ENCODE results near the gene PLAAT5. TPM values are rescaled to one million over a fixed set of nuclear protein-coding genes. Genes with fewer than 3 reads are reported as not detected.

Gene PLAAT5
- total RNA-seq, 1 experiment from 2014 or later, result not detected

DNA sequence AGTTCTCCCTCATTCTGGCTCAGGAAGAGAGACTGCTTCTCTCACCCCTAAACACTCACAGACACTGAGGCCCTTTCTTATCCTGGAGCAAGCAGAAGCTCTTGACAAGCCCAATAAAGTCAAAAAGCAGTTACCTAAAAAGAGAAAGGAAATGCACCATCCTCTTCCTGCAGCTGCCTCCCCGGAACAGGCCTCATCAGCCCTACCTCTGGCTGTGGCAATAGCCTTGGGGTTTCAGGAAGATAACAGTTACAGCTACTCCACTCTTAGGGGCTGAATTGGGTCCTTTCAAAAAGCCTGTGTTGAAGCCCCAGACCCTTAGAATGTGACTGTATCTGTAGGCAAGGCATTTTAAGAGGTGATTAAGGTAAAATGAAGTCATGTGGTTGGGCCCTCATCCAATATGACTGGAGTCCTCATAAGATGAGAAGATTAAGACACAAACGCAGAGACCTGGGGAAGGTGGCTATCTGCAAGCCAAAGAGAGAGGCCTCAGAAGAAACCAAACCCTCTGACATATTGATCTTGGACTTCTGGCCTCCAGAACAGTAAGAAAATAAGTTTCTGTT is 11.4 kb upstream of the PLAAT5 start:
- no peak for TF ChIP-seq EZH2 (IDR thresholded peaks at IDR 0.05; ENCODE audit: low read depth)
- TF ChIP-seq, protein P1, sequence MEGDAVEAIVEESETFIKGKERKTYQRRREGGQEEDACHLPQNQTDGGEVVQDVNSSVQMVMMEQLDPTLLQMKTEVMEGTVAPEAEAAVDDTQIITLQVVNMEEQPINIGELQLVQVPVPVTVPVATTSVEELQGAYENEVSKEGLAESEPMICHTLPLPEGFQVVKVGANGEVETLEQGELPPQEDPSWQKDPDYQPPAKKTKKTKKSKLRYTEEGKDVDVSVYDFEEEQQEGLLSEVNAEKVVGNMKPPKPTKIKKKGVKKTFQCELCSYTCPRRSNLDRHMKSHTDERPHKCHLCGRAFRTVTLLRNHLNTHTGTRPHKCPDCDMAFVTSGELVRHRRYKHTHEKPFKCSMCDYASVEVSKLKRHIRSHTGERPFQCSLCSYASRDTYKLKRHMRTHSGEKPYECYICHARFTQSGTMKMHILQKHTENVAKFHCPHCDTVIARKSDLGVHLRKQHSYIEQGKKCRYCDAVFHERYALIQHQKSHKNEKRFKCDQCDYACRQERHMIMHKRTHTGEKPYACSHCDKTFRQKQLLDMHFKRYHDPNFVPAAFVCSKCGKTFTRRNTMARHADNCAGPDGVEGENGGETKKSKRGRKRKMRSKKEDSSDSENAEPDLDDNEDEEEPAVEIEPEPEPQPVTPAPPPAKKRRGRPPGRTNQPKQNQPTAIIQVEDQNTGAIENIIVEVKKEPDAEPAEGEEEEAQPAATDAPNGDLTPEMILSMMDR (conservative IDR thresholded peaks at IDR 0.05), result no peak
- Histone ChIP-seq H3K4me2 (no peak overlapping the region), H3K36me3 (ENCODE audit: low read depth) (no peaks in the 10 kb centered on the region), H3K9me2 (ENCODE audit: insufficient read depth) (no peaks in the 10 kb centered on the region), H3K27ac (no peak overlapping the region), H3K79me2 (ENCODE audit: low read depth) (no peaks in the 10 kb centered on the region), H4K20me1 (ENCODE audit: insufficient read depth) (no peaks in the 10 kb centered on the region), H2AFZ (no peak overlapping the region), H3K4me1 (replicated peaks; ENCODE audit: insufficient read depth) (no peaks in the 10 kb centered on the region), H3K27me3 (ENCODE audit: insufficient read depth, low read depth) (no peaks in the 10 kb centered on the region), H3K4me3 (no peak overlapping the region), H3K9me3 (ENCODE audit: insufficient read depth, low read depth) (peaks cover 14% of the 10 kb centered on the region), H3F3A (ENCODE audit: insufficient read depth, low read depth) (no peaks in the 10 kb centered on the region)
- intact Hi-C loops (cut with micrococcal nuclease; ENCODE audit: unreplicated experiment), result no loop called here
- no TSS peak for BruUV-seq (replicated peaks)
- POLR2A ChIA-PET (ENCODE audit: unreplicated experiment), result no interaction called here
- DNase-seq, result no peak
- CTCF ChIA-PET, result no interaction called here

DNA sequence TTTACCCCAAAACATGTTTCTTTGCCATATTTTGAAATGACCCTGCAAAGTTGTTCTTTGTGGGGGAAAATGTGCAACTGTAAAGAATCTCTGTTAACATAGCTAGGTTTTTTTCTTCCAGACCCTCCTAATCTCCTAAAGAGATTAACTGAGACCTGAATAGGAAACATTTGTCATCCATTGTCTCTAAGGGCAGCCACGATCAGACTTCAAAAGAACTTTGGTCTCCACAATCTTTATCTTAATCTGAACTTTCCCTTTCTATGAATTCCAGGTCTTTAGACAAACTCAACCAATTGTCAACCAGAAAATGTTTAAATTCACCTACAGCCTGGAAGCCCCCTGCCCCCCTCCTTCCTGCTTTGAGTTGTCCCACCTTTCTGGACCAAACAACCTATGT is 10.3 kb upstream of the PLAAT5 start:
- Histone ChIP-seq H3K4me2 (no peak overlapping the region), H4K20me1 (ENCODE audit: insufficient read depth) (no peaks in the 10 kb centered on the region), H3K9me2 (ENCODE audit: insufficient read depth) (no peaks in the 10 kb centered on the region), H3K27ac (no peak overlapping the region), H3K4me1 (replicated peaks; ENCODE audit: insufficient read depth) (no peaks in the 10 kb centered on the region), H3K4me3 (no peak overlapping the region), H3F3A (ENCODE audit: insufficient read depth, low read depth) (no peaks in the 10 kb centered on the region), H3K27me3 (ENCODE audit: insufficient read depth, low read depth) (no peaks in the 10 kb centered on the region), H3K9me3 (ENCODE audit: insufficient read depth, low read depth) (peaks cover 14% of the 10 kb centered on the region), H2AFZ (no peak overlapping the region), H3K36me3 (ENCODE audit: low read depth) (no peaks in the 10 kb centered on the region), H3K79me2 (ENCODE audit: low read depth) (no peaks in the 10 kb centered on the region)
- no TSS peak for BruUV-seq (replicated peaks)
- TF ChIP-seq, protein P1 (conservative IDR thresholded peaks at IDR 0.05), result no peak
- TF ChIP-seq EZH2 (IDR thresholded peaks at IDR 0.05; ENCODE audit: low read depth), result no peak
- CTCF ChIA-PET, result no interaction called here
- no peak for DNase-seq
- POLR2A ChIA-PET (ENCODE audit: unreplicated experiment), result no interaction called here
- intact Hi-C loops (cut with micrococcal nuclease; ENCODE audit: unreplicated experiment), result no loop called here

DNA sequence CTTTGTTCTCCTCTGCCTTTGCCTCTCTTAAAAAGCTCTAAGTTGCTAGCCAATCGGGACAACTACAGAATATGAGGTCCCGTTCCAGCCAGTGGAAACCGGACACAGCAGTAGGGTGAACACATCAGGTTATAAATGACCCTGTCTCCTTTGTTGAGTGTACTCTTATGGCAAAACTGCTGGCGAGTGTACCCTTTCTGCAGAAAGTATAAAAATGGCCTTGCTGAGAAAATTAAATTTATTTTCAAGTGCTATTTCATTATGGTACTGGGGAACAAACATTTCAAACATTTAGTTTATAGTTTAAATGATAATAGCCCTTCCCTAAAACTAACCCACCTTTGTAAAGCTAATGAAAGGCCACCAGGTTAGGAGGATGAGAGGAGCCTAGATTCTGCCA is 8.9 kb upstream of the PLAAT5 start:
- Histone ChIP-seq H3K27ac (no peak overlapping the region), H2AFZ (no peak overlapping the region), H3K4me3 (no peak overlapping the region), H3F3A (ENCODE audit: insufficient read depth, low read depth) (no peaks in the 10 kb centered on the region), H3K4me2 (no peak overlapping the region), H4K20me1 (ENCODE audit: insufficient read depth) (no peaks in the 10 kb centered on the region), H3K27me3 (ENCODE audit: insufficient read depth, low read depth) (no peaks in the 10 kb centered on the region), H3K9me2 (ENCODE audit: insufficient read depth) (no peaks in the 10 kb centered on the region), H3K79me2 (ENCODE audit: low read depth) (no peaks in the 10 kb centered on the region), H3K9me3 (ENCODE audit: insufficient read depth, low read depth) (peaks cover 14% of the 10 kb centered on the region), H3K36me3 (ENCODE audit: low read depth) (no peaks in the 10 kb centered on the region), H3K4me1 (replicated peaks; ENCODE audit: insufficient read depth) (no peaks in the 10 kb centered on the region)
- ChIA-PET POLR2A (ENCODE audit: unreplicated experiment) (interaction anchor here (0.7 kb wide), 1 partner anchor 362 kb away, joined by 3 read pairs; no protein-coding TSS in a partner anchor), CTCF (interaction anchor here (0.6 kb wide), 1 partner anchor 20 kb away, joined by 3 read pairs; no protein-coding TSS in a partner anchor)
- intact Hi-C loops (cut with micrococcal nuclease; ENCODE audit: unreplicated experiment), result no loop called here
- no TSS peak for BruUV-seq (replicated peaks)
- no peak for TF ChIP-seq EZH2 (IDR thresholded peaks at IDR 0.05; ENCODE audit: low read depth)
- TF ChIP-seq, protein P1 (conservative IDR thresholded peaks at IDR 0.05), result no peak
- no peak for DNase-seq

All from PC-9 (cell line).